ENCODE results near the gene INTS12.

Gene INTS12

GRCh38 chr4:105683038-105683437, 25.5 kb downstream of the INTS12 start:
- no peak for DNase-seq

DNA sequence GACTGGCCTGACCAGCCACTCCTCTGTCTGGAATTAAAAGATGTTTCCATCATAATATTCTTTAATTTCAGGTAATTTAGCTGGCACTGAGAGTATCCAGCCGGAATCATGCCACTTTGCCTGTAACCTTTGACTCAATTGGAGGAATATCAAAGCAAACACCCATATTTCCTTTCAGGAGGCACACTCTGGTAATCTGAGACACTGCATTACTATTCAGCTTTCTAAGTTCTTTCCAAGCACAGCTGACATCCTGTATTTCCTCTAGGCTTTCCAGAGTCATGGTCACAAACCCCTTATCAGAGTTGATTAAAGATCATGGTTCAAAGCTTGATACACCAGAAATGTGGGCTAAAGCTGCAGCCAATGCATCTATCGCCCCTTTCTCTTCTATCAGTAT, 29.3 kb downstream of the INTS12 start:
- no peak for DNase-seq

DNA sequence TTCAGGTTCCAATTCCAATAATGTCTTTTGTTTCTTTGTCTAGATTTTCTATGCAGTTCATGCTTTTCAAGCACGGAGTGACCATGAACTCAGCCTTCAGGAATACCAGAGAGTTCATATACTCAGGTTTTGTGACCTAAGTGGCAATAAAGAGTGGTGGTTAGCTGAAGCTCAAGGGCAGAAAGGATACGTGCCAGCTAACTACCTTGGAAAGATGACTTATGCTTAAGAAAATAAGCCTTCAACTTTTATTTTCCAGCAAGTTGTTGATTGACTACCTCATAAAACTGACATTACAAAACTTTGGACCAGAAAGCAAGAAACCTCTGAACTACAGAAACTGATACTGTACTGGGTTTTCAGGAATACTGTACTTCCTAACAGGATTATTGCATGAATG, 30.8 kb downstream of the INTS12 start:
- DNase-seq = no peak

DNA sequence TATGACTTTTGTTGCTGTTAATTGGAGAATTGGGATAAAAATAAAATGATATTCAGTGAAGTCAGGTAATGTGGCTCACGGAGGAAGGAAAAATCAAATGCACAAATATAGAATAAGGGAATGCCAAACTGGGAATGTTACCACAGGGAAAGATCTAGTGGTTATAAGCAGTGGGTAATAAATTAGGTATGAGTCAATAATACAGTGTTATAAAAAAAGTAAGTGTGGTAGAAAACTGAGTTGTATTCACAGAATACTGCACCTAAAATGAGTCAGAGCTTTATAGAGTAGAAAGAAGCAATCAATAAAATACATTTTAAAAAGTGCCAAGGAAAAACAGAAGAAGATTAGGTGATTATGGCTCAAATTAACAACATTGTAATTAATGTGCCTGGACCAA, 34.5 kb downstream of the INTS12 start:
- DNase-seq = no peak

- no peak for DNase-seq
Measured at GRCh38 chr4:105671301-105671700, 37.2 kb downstream of the INTS12 start.

DNA sequence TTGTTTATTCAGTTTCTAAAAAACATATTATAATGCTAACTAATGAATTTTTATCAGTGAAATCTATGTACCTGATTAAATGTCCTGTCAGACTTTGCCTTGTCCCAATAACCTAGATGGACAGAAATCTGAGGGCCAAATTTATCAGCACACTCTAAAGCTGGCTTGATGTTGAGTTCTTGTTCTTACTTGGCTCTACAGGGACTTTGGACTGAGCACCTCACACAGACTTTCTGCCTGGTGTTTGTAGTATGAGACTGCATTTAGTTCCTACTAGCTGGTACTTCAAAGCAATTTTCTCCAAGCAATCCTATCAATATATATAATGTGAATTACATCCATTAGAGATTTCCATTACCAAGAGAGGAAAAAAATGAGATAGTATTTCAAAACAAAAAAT, 37.8 kb downstream of the INTS12 start:
- DNase-seq = no peak

- peak in 1 of 2 experiments; percentile 1 for DNase-seq
Measured at GRCh38 chr4:105666693-105667092, 41.8 kb downstream of the INTS12 start.

- no peak for DNase-seq
Measured at GRCh38 chr4:105662935-105663675, 45.4 kb downstream of the INTS12 start.

- DNase-seq = no peak
Measured at GRCh38 chr4:105661028-105661427, 47.5 kb downstream of the INTS12 start.

DNA sequence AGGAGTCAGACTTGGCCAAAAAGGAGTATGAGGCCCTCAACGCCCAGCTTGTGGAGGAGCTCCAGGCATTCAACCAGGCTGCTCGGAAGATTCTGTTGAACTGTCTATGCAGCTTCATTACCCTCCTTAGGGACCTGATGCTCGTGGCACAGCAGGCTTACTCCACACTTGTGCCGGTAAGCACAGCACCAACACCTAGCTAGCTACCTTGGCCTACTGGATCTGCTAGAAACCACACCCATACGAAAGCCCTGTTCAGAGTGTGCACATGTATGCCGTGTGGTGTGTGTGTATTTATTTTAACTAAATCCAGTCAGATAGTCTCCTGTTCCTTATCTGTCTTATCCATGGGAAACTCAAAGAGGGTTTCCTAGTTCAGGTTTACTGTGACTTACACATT, 49.3 kb downstream of the INTS12 start:
- DNase-seq = no peak

GRCh38 chr4:105657117-105657765, 51.2 kb downstream of the INTS12 start:
- no peak for DNase-seq

DNA sequence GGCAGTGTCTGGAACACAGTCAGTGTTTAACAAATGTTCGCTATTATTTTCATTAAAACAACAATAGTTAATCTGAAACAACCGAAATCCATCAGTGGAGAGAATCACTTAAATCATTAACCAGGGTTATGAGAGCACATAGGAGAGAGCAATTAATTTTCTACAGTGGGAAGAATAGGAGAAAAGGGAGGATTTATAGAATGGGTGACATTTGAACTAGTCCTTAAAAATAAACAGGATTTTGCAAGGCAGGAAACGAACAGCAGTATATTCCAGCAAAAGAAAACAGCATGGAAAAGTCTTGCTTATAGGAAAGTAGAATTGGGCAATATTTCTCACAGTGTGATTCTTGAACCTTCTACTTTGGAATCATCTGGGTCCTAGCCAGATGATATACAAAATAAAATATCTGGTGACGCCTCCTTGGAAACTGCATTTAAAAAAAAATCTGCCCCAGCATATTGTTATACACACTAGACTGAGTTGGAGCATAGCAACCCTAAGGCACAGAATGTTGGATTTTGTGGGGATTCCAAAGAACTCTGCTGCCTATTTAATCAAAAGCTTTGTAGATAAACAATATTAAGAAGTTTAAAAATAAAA, 56.1 kb downstream of the INTS12 start:
- DNase-seq = no peak

DNA sequence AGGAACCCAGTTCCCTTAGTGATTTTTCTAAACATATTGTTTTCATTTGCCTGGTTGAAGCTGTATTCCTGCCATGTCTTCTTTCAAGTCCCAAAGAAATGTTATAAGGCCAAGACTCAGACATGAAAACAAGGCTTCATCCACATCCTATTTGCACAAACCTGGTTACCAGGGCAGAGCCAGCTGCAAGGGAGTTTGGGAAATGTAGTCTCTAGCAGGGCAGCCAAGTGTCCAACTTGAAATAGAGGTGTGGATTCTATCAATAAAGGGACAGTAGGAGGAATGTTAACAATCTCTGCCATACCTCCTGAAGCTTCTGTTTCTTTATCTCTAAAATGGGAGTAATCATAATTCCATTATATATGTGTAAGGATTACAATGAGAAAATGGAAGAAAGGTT, 56.6 kb downstream of the INTS12 start:
- DNase-seq = no peak

- no peak for DNase-seq
Measured at GRCh38 chr4:105650190-105650589, 58.3 kb downstream of the INTS12 start.

GRCh38 chr4:105645440-105645839, 63.0 kb downstream of the INTS12 start:
- DNase-seq = no peak

DNA sequence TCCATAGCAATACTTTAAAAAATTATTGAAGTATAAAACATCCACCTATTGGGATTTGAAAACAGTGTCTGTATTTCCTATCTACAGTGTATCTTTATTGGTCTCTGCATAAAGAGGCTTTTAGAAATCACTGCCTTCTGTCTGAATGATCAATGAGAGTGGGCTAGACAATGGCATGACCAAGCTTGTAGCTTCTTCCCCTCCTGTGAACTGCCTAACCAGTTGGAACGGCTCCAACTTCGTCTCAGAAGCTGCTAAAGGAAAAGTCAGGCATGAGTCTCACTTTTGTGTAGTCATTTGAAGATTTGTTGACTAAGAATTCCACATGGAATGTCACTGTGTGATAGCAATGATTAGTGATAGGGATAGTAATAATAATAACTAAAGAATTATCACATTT, 64.2 kb downstream of the INTS12 start:
- DNase-seq = no peak

DNA sequence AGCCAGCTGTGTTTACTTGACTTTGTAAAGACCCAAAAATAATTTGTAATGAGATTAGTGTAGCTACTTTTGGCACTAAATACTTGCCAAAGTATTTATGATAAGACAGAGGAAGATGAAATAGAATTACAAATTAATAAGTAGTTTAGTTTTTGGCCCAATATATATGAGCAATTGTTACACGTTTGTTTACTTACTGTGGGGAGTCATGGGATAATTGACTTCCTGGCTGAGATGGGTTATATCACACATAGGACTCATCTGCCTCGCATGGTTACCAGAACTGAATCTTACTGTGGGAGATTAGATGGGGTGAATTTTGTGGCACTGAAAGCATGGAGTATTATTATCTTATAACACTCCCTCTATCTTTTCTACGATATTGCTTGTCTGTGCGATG, 66.6 kb downstream of the INTS12 start:
- DNase-seq = no peak

GRCh38 chr4:105637408-105638176, 70.9 kb downstream of the INTS12 start:
- DNase-seq = no peak

DNA sequence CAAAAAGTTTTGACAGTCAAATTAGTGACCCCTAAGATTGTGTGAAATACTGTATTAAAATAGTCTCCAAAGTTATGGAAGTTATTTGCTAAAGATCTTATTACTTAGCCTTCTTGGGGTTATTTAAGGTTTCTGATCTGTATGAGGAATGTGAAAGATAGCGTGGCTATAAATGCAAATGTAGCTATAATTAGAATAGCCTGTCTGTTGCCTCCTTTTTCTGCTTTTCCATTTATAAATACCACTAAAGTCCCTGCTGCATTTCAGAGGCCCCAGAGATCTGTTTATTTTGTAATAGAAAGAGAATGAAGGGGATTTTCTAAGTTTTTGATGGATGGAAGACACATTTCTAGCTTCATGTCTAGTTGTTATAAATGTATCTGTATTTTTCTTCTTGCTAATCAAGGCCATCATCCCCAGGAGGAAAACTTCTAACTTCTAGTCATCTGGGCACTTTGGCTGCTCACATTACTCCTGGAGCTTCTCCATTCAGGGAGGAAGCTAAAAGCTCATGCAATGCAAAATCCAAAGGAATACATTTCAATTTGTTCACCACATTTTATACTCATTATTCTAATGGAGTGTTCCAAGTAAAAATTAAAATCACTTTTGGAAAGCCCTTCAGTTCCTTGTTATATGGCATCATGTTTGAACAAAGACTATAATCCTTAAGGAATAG, 73.9 kb downstream of the INTS12 start:
- no peak for DNase-seq

DNA sequence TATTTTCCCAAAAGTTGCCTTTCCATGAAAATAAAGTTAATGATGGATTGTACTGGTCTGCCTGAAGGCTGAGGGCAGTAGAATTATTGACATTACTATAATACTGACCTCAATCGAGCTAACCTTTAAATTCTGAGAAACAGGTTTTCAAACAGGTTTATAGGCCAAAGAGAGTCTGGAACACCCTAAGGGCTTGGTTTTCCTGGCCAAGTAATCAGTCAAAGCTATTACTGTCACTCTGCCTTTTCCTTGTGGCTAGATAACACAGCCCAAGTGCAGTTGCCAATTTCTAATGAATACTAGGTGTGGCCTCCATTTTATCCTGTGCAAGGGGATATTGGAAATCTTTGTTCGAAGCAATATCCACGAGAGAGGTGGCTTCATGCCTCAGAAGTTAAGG, 75.2 kb downstream of the INTS12 start:
- DNase-seq = no peak

All from SW 1271 (cell line).